Measurements from ENCODE around the gene MRGPRD.

GRCh38 chr11:69002110-69002569 lies 21.4 kb upstream of the MRGPRD start:
- TF ChIP-seq CTCF (IDR thresholded peaks at IDR 0.05; ENCODE audit: insufficient read depth, low read depth, low read length) (no peak), EZH2 (IDR thresholded peaks at IDR 0.05; ENCODE audit: insufficient read depth, low read length) (no peak)
